Peyer's patch (tissue), 4 donors: ENCODE data around the gene IQCE. TPM values are rescaled to one million over a fixed set of nuclear protein-coding genes. Genes with fewer than 3 reads are reported as not detected.

Source experiments
- DNase-seq, 3 donors: peaks; one replicate each; pipeline ENCODE4 v3.0.0-alpha.2; 2017 to 2019
- H3K27ac ChIP-seq, 4 donors: fragments of 200-600 bp; sonication (generic); one replicate each; pipeline ENCODE4 v1.5.1; 2016 to 2019
- H3K27me3 ChIP-seq, 2 donors: fragments of 200-600 bp; sonication (generic); one replicate each; pipeline ENCODE4 v1.5.1; 2019
- H3K36me3 ChIP-seq, 3 donors: fragments of 200-600 bp; sonication (generic); one replicate each; pipeline ENCODE4 v1.5.1; 2016 to 2019
- H3K4me1 ChIP-seq, 4 donors: fragments of 200-600 bp; sonication (generic); one replicate each; pipeline ENCODE4 v1.5.1; 2016 to 2019
- H3K4me3 ChIP-seq, 4 donors: fragments of 200-600 bp; sonication (generic); 1 replicate in 3 of 4; 2 replicates in 1 of 4; pipeline ENCODE4 v1.5.1; 2016 to 2019; ENCODE audit warnings: mild to moderate bottlenecking in 1 of 4
- H3K9me3 ChIP-seq, 4 donors: fragments of 200-600 bp; sonication (generic); one replicate each; pipeline ENCODE4 v1.5.1; 2016 to 2019; ENCODE audit warnings: mild to moderate bottlenecking in 1 of 4
- CTCF ChIP-seq, 6 experiments: fragments of 450-650 bp in 4 of 6; fragments of 200-600 bp in 2 of 6; sonication (generic) in 1 of 6; IDR thresholded peaks; one replicate each; pipeline ENCODE4 v1.5.1; 2017 to 2019; ENCODE audit warnings: antibody characterized with exemption in 6 of 6, mild to moderate bottlenecking in 3 of 6, moderate library complexity in 1 of 6
- POLR2A ChIP-seq, 2 donors: fragments of 450-650 bp; IDR thresholded peaks; one replicate each; pipeline ENCODE4 v1.5.1; 2017; ENCODE audit warnings: antibody characterized with exemption in 2 of 2, mild to moderate bottlenecking in 2 of 2, moderate library complexity in 2 of 2
- total RNA-seq, 4 donors: library from RNA; depleted of rRNA; stranded (reverse); fragments of >200 nt; gene quantifications; one replicate each; pipeline ENCODE4 v1.1.0, GENCODE V29; 2016

Gene IQCE
- total RNA-seq, 4 donors from 2014 or later = 30.0 to 159 (median 72.2) TPM

GRCh38 chr7:2576742-2577491 lies 18.1 kb downstream of the IQCE start:
- no peak overlapping the region for H3K4me3 ChIP-seq
- H3K36me3 ChIP-seq = peaks cover 0 to 43% (median 0%) of the 10 kb centered on the region in 3 donors
- no peaks in the 10 kb centered on the region for H3K9me3 ChIP-seq
- H3K27ac ChIP-seq = no peak overlapping the region
- TF ChIP-seq CTCF (IDR thresholded peaks at IDR 0.05) = no peak
- TF ChIP-seq POLR2A (IDR thresholded peaks at IDR 0.05) = no peak
- DNase-seq = no peak
- peaks cover 0 to 9% (median 0%) of the 10 kb centered on the region in 4 donors for H3K4me1 ChIP-seq
- H3K27me3 ChIP-seq = no peaks in the 10 kb centered on the region

- H3K4me1 ChIP-seq = no peaks in the 10 kb centered on the region
- no peak overlapping the region for H3K4me3 ChIP-seq
- H3K9me3 ChIP-seq = no peaks in the 10 kb centered on the region
- H3K27me3 ChIP-seq = no peaks in the 10 kb centered on the region
- DNase-seq = no peak
- TF ChIP-seq POLR2A (IDR thresholded peaks at IDR 0.05) = no peak
- TF ChIP-seq CTCF (IDR thresholded peaks at IDR 0.05) = no peak
- H3K27ac ChIP-seq = no peak overlapping the region
- peaks cover 0 to 44% (median 0%) of the 10 kb centered on the region in 3 donors for H3K36me3 ChIP-seq
Measured at GRCh38 chr7:2577914-2578680, 19.3 kb downstream of the IQCE start.

DNA sequence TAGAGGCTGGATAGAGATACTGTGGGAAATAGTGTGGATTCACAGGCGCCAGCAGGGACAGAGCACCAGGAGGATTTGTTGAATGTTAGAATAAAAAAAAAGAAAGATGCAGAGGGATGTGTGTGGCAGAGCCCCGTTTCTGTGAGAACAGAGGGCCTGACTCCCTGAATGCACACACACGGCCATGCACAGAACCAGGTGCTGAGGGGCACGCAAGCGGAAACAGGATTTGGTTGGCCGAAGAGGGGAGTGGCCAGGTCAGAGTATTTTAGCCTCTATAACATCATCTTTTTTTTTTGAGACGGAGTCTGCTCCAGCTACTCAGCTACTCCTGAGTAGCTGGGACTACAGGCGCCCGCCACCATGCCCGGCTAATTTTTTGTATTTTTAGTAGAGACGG lies 21.9 kb downstream of the IQCE start:
- no peak overlapping the region for H3K4me3 ChIP-seq
- H3K36me3 ChIP-seq = peaks cover 0 to 36% (median 0%) of the 10 kb centered on the region in 3 donors
- H3K4me1 ChIP-seq = no peaks in the 10 kb centered on the region
- H3K27ac ChIP-seq = no peak overlapping the region
- no peak for DNase-seq
- no peak for TF ChIP-seq CTCF (IDR thresholded peaks at IDR 0.05)
- no peaks in the 10 kb centered on the region for H3K27me3 ChIP-seq
- H3K9me3 ChIP-seq = no peaks in the 10 kb centered on the region

DNA sequence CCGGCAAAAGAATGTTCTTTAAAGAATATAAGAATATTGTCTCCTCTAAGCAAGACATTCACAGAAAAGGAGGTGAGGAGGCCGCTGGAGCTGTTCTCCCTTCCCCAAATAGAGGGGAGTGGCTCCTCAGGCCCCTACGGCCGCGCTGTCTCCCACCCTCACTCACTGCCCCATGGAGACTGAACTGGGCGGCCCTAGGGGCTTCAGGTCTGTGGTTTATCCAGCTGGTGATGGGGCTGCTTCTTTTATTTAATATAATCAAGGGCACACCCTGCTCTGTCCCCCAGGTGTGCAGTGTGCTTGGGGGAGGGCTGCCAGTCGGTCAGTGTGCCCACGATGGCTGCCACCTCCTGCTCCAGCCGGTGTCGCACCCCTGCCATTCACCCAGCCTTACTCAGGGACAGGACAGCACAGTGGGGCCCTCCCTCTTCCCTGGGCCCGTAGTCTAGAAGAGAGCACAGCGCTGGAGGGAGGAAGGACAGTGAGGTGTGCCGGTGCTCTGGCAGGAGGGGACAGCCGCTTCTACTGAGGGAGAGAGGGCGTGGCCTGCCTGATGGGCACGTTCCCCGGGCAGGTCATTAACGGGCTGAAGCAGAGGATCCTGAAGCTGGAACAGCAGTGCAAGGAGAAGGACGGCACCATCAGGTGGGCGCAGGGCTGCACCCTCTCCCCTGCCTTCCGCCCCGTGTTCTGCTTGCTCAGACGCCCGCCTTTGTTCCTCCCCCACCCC lies 23.4 kb downstream of the IQCE start:
- DNase-seq = no peak
- TF ChIP-seq POLR2A (IDR thresholded peaks at IDR 0.05) (no peak), CTCF (IDR thresholded peaks at IDR 0.05) (no peak)
- no peaks in the 10 kb centered on the region for H3K4me1 ChIP-seq
- H3K4me3 ChIP-seq = no peak overlapping the region
- no peak overlapping the region for H3K27ac ChIP-seq
- H3K36me3 ChIP-seq = peaks cover 0 to 41% (median 0%) of the 10 kb centered on the region in 3 donors
- no peaks in the 10 kb centered on the region for H3K9me3 ChIP-seq
- H3K27me3 ChIP-seq = no peaks in the 10 kb centered on the region

DNA sequence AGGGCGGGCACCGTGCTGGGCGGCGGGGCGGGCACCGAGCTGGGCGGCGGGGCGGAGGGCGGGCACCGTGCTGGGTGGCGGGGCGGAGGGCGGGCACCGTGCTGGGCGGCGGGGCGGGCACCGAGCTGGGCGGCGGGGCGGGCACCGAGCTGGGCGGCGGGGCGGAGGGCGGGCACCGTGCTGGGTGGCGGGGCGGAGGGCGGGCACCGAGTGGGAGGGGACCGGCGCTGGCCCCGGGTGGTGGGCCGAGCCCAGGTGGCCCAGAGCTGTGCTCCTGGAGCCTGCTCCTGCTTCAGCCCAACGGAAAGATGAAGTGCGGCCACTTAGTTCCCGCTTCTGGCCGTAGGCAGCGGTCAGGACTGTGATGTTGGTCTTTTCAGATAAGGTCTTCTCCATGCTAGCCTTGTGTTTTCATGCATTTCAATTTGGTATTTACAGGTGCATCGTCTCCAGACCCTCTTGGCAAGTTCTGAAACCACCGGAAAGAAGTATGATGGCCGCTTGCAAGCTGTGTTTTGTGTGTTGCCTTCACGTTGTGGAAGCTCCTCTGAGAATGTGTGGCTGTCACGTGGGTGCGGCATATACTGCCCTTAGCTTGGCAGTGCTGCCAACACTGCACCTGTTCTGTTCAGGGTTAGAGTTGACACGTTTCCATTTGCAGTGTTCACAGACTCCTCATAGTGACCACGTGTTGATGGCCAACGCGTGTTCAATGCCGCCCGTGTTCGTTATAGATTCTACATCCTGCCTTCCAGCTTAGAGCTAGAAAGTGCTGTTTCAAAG lies 25.2 kb downstream of the IQCE start:
- H3K36me3 ChIP-seq = peaks cover 0 to 42% (median 0%) of the 10 kb centered on the region in 3 donors
- no peak for TF ChIP-seq CTCF (IDR thresholded peaks at IDR 0.05)
- H3K9me3 ChIP-seq = no peaks in the 10 kb centered on the region
- no peak for DNase-seq
- no peaks in the 10 kb centered on the region for H3K4me1 ChIP-seq
- H3K27ac ChIP-seq = no peak overlapping the region
- H3K4me3 ChIP-seq = no peak overlapping the region
- H3K27me3 ChIP-seq = no peaks in the 10 kb centered on the region
